Esophagus (tissue), 2 donors: ENCODE measurements around the gene LRRC36. TPM values are rescaled to one million over a fixed set of nuclear protein-coding genes. Genes with fewer than 3 reads are reported as not detected.
"Not testable (repeated sequence)": the region's sequence is repeated elsewhere in the genome, so short reads cannot be mapped to it uniquely, and the experiment has no call there.

Experiments used
- H3K27ac ChIP-seq, 2 donors: one replicate each; pipeline ENCODE4 v1.5.1; 2013; ENCODE audit warnings: low read depth in 2 of 2, mild to moderate bottlenecking in 2 of 2, inconsistent platforms in 1 of 2, low read length in 1 of 2, moderate library complexity in 1 of 2
- H3K27me3 ChIP-seq, 2 donors: one replicate each; pipeline ENCODE4 v1.6.1; 2013; ENCODE audit warnings: low read length in 2 of 2, control low read depth in 1 of 2, mild to moderate bottlenecking in 1 of 2; ENCODE audit not compliant: insufficient read depth in 2 of 2, control insufficient read depth in 1 of 2
- H3K36me3 ChIP-seq, 2 donors: one replicate each; pipeline ENCODE4 v1.6.1; 2013; ENCODE audit warnings: low read length in 1 of 2; ENCODE audit not compliant: control insufficient read depth in 2 of 2, insufficient read depth in 2 of 2
- H3K4me1 ChIP-seq, 2 donors: one replicate each; pipeline ENCODE4 v1.6.1; 2013; ENCODE audit warnings: low read length in 1 of 2; ENCODE audit not compliant: control insufficient read depth in 2 of 2, insufficient read depth in 2 of 2
- H3K4me3 ChIP-seq, 2 donors: one replicate each; pipeline ENCODE4 v1.5.1; 2013; ENCODE audit warnings: low read length in 2 of 2, mild to moderate bottlenecking in 2 of 2, low read depth in 1 of 2, moderate library complexity in 1 of 2
- H3K9me3 ChIP-seq, 2 donors: one replicate each; pipeline ENCODE4 v1.6.1; 2013; ENCODE audit warnings: mild to moderate bottlenecking in 2 of 2, low read depth in 1 of 2, low read length in 1 of 2, moderate library complexity in 1 of 2; ENCODE audit not compliant: control insufficient read depth in 2 of 2, insufficient read depth in 1 of 2
- WGBS, 2 donors: extraction: QIAGEN DNeasy Blood & Tissue Kit; methylation state at CpG; one replicate each; pipeline ENCODE4 v1.1.7; 2013; 5-methylcytosine and 5-hydroxymethylcytosine counted together
- polyA plus RNA-seq, 2 donors: library from polyadenylated mRNA; stranded (reverse); fragments of 200-250 nt; gene quantifications; one replicate each; pipeline ENCODE4 v1.2.3, GENCODE V29; 2013
- donor health status: healthy with polysubstance abuse.
- donor health status: Bipolar disorder and iron deficiency.

LRRC36 gene
- polyA plus RNA-seq, 2 donors = 0.02 TPM; not detected in 1

DNA sequence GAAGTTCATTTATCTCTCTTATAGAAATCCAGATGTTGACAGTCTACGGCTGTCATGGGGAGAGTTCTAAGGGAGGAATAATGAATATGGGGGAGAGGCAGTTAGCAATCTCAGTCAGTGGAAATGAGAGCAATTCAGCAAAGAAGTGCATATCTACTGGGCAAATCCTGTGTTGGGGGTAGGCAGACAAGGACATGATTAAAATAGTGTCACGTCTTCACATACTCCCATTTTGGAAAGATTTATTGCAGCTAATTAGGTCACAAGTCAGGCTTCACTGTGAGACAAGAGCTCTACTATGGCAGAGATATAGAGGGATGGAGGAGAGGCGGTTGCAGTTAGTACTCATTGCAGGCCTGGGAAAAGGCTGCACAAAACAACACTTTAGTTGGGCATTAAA, 29.8 kb downstream of the LRRC36 start:
- H3K27me3 ChIP-seq = no peaks in the 10 kb centered on the region
- no peaks in the 10 kb centered on the region for H3K9me3 ChIP-seq
- H3K4me3 ChIP-seq = no peak overlapping the region
- WGBS, 2 donors = 76 to 78% methylated on average over 3 of the region's 3 CpGs
- no peaks in the 10 kb centered on the region for H3K4me1 ChIP-seq
- no peak overlapping the region for H3K27ac ChIP-seq
- no peaks in the 10 kb centered on the region for H3K36me3 ChIP-seq

DNA sequence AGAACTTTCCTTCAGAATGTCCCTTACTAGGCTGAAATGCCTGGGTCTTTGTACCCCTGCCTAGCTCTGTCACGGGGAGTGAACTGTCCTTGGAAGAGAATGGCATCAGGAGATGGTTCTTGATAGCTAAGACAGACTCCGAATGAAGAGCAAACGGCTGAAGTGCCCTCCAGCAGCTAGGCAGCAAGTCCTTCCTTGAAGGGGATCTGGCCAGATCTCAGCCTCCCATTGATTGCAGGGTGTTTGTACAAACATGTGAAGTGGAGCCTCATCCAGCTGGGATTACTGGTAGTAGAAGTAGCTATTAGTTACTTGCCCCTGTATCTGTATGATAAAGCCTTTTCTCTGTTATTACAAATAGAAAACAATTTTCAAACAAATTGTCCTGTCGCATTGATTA, 30.9 kb downstream of the LRRC36 start:
- no peaks in the 10 kb centered on the region for H3K27me3 ChIP-seq
- whole genome bisulfite sequencing, 2 donors = 61 to 69% methylated on average over 4 of the region's 4 CpGs
- H3K9me3 ChIP-seq = no peaks in the 10 kb centered on the region
- H3K36me3 ChIP-seq = no peaks in the 10 kb centered on the region
- H3K4me3 ChIP-seq = no peak overlapping the region
- no peak overlapping the region for H3K27ac ChIP-seq
- no peaks in the 10 kb centered on the region for H3K4me1 ChIP-seq

DNA sequence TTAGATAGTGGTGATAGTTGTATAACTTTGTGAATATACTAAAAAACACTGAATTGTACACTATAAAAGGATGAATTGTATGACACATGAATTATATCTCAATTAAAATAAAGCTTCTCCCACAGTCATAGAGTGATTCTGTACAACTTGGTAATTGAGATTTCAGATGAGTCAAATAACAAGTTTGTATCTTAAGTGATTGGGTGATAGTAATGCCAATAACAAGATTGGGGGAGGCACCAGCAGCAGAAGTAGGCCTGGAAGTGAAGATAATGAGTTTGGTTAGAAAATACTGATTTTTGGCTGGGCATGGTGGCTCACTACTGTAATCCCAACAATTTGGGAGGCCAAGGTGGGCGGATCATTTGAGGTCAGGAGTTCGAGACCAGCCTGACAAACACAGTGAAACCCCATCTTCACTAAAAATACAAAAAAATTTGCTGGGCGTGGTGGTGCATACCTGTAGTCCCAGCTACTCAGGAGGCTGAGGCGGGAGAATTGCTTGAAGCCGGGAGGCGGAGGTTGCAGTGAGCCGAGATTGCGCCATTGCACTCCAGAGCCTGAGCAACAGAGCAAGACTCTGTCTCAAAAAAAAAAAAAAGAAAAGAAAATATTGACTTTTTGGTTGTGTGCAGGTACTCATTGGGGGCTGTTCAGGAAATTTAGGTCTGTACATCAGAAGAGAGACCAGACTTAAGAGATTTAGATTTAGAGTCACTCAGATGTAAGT, 33.1 kb downstream of the LRRC36 start:
- H3K9me3 ChIP-seq, H3K27me3 ChIP-seq, H3K36me3 ChIP-seq, H3K4me1 ChIP-seq, H3K27ac ChIP-seq, H3K4me3 ChIP-seq: not testable (repeated sequence)
- 94 to 95% methylated on average over 8 of the region's 8 CpGs for WGBS, 2 donors

DNA sequence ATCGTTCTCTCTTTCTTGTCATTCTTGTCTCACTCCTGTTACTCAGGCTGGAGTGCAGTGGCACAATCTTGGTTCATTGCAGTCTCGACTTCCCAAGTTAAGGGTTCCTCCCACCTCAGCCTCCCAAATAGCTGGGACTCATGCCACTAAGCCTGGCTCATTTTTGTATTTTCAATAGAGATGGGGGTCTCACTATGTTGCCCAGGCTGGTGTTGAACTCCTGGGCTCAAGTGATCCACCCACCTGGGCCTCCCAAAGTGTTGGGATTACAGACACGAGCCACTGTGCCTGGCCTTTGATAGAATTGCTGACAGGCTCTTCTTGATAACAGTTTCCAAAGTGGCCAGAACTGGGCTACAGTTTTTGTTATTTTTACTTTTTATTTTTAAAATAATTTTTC, 34.4 kb downstream of the LRRC36 start:
- Histone ChIP-seq H3K27ac (no peak overlapping the region), H3K36me3 (no peaks in the 10 kb centered on the region), H3K4me3 (no peak overlapping the region), H3K9me3 (no peaks in the 10 kb centered on the region), H3K27me3 (no peaks in the 10 kb centered on the region), H3K4me1 (no peaks in the 10 kb centered on the region)
- WGBS, 2 donors = 83 to 85% methylated on average over 3 of the region's 3 CpGs

GRCh38 chr16:67364600-67365235, 38.1 kb downstream of the LRRC36 start:
- Histone ChIP-seq H3K27me3 (no peaks in the 10 kb centered on the region), H3K36me3 (no peaks in the 10 kb centered on the region), H3K9me3 (no peaks in the 10 kb centered on the region), H3K4me3 (no peak overlapping the region), H3K27ac (no peak overlapping the region), H3K4me1 (no peaks in the 10 kb centered on the region)

DNA sequence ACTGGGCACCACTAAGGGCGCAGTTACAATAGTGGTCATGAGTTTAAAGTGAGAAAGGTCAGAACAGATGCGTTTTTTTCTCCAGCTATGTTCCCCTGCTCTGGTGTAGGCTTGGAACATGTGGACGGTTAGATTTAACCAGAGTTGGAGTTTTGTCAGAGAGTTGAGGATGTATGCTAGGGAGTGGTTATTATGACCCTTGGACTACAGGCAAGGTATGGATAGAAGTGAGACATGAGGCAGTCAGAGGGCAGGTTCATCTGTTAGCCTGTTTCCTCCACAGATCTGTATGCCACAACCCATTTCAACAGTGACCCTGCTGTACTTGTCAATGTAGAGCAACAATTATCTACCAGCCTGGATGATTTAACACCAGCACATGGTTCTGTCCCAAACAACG, 44.0 kb downstream of the LRRC36 start:
- H3K9me3 ChIP-seq = no peaks in the 10 kb centered on the region
- 91% methylated on average over 4 of the region's 4 CpGs for WGBS, 2 donors
- no peak overlapping the region for H3K4me3 ChIP-seq
- H3K4me1 ChIP-seq = no peaks in the 10 kb centered on the region
- H3K36me3 ChIP-seq = no peaks in the 10 kb centered on the region
- H3K27me3 ChIP-seq = no peaks in the 10 kb centered on the region
- no peak overlapping the region for H3K27ac ChIP-seq

- H3K27me3 ChIP-seq = no peaks in the 10 kb centered on the region
- H3K27ac ChIP-seq = no peak overlapping the region
- H3K4me1 ChIP-seq = no peaks in the 10 kb centered on the region
- no peak overlapping the region for H3K4me3 ChIP-seq
- H3K9me3 ChIP-seq = no peaks in the 10 kb centered on the region
- no peaks in the 10 kb centered on the region for H3K36me3 ChIP-seq
Observed at GRCh38 chr16:67372664-67373063, 46.0 kb downstream of the LRRC36 start.

DNA sequence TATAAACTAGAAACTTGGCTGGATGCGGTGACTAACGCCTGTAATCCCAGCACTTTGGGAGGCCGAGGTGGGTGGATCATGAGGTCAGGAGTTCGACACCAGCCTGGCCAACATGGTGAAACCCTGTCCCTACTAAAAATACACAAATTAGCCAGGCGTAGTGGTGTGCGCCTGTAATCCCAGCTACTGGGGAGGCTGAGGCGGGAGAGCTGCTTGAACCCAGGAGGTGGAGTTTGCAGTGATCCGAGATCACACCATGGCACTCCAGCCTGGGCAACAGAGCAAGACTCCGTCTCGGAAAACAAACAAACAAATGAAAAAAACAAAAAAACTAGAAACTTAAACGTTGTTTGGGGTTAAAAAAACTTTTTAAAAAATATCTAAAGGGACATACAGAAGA, 49.4 kb downstream of the LRRC36 start:
- H3K4me3 ChIP-seq, H3K27me3 ChIP-seq, H3K36me3 ChIP-seq, H3K9me3 ChIP-seq, H3K27ac ChIP-seq, H3K4me1 ChIP-seq: not testable (repeated sequence)
- 88 to 89% methylated on average over 11 of the region's 11 CpGs for WGBS, 2 donors

GRCh38 chr16:67378642-67379041, 52.0 kb downstream of the LRRC36 start:
- Histone ChIP-seq H3K27ac (no peak overlapping the region), H3K27me3 (no peaks in the 10 kb centered on the region), H3K9me3 (no peaks in the 10 kb centered on the region), H3K4me3 (no peak overlapping the region), H3K36me3 (no peaks in the 10 kb centered on the region), H3K4me1 (no peaks in the 10 kb centered on the region)
- WGBS, 2 donors = 68 to 80% methylated on average over 1 of the region's 1 CpG

DNA sequence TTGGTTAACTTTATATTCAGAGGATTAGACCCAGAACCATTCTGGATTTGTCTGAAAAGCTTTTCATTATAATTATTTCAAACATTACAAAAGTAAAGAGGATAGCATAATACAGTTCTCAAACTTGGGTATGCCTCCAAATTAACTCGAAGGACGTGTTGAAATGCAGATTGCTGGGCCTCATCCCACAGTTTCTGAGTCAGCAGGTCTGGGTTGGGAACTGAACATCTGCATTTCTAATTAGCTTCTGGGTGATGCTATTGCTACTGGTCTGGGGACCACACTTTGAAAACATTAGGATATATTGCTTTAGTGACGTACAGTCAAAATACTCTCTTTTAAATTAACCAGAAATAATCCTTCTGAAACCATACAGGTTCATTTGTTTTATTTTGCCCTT, 56.7 kb downstream of the LRRC36 start:
- no peaks in the 10 kb centered on the region for H3K36me3 ChIP-seq
- H3K4me3 ChIP-seq = no peak overlapping the region
- no peaks in the 10 kb centered on the region for H3K9me3 ChIP-seq
- no peak overlapping the region for H3K27ac ChIP-seq
- 89 to 90% methylated on average over 3 of the region's 3 CpGs for WGBS, 2 donors
- no peaks in the 10 kb centered on the region for H3K27me3 ChIP-seq
- no peaks in the 10 kb centered on the region for H3K4me1 ChIP-seq
